ENCODE data around the gene C16orf95.

DNA sequence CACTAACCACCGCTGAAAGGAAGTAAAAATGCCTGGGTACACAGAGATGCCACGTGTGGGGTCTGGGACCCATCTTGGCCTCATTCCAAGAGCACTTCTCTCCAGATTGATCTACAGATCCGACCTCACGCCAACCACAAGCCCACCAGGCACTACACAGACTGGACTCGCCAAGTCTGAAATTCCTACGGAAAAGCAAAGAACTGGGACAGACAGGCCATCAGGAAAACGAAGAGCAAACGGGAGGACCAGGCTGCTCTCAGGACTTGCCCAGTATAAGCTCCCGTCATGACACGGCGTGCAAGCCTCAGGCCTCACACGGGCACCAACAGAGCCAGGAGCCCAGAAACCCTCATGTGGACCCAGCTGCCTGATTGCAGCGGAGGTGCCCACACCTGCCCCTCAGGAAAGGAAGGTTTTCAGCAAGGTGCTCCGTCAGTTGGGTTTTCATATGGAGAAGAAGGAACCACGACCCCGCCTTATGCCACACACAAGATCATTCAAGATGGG lies 20.1 kb upstream of the C16orf95 start:
- TF ChIP-seq, protein P1, sequence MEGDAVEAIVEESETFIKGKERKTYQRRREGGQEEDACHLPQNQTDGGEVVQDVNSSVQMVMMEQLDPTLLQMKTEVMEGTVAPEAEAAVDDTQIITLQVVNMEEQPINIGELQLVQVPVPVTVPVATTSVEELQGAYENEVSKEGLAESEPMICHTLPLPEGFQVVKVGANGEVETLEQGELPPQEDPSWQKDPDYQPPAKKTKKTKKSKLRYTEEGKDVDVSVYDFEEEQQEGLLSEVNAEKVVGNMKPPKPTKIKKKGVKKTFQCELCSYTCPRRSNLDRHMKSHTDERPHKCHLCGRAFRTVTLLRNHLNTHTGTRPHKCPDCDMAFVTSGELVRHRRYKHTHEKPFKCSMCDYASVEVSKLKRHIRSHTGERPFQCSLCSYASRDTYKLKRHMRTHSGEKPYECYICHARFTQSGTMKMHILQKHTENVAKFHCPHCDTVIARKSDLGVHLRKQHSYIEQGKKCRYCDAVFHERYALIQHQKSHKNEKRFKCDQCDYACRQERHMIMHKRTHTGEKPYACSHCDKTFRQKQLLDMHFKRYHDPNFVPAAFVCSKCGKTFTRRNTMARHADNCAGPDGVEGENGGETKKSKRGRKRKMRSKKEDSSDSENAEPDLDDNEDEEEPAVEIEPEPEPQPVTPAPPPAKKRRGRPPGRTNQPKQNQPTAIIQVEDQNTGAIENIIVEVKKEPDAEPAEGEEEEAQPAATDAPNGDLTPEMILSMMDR (IDR thresholded peaks at IDR 0.05) = no peak
- TF ChIP-seq POLR2AphosphoS5 (IDR thresholded peaks at IDR 0.05) = no peak

Measured in sigmoid colon (tissue), 4 donors.